GM19240 (cell line): ENCODE results near the gene TDRD9.
A peak's percentile ranks its signal among the peaks of the same experiment; 100 is the strongest.

Source experiments
- DNase-seq: peaks from one replicate; pipeline ENCODE4 v3.0.0; 2011; ENCODE audit warnings: low spot score; ENCODE audit not compliant: insufficient read length

Gene TDRD9

DNA sequence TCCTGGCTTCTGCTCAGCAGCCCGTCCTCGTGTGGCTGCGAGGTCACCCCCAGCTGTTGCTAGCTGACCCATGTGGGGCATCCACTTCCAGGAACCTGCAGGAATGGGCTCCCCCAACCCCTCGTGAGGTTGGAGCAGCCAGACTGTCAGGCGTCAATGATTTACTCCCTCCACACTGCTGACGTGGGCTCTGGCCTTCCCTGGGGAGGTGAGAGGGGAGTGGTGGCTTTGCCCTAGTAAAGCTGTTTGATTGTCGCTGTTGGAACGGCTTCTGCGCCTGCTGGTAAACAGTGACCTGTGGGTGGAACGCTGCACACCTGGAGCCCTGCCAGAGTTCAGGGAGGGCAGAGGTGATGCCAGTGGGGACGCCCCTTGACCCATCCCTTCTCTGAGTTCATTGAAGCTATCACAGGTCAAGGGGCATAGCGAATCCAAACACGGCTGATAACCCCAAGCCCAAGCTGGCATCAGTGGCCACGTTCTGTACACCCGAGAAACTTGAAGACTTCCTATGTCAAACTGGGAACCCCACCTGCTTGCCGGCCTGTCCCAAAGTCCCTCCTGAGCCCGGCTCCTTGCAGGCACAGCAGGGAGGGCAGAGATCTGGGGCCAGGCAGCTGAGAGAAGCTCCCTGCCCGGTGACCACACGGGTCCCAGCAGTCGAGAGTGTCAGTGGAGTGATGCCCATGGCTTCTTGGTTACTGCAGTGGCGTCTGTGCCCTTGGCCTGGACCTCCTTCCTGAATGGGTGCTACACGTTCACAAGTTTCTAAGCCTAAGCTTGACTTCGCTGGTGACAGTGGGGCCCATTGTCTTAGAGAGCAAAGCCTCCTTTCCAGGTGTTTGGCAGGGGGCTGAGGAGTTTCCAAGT, 160.0 kb downstream of the TDRD9 start:
- DNase-seq, result no peak

- DNase-seq, result no peak
Measured at GRCh38 chr14:104090071-104090748, 162.0 kb downstream of the TDRD9 start.

DNA sequence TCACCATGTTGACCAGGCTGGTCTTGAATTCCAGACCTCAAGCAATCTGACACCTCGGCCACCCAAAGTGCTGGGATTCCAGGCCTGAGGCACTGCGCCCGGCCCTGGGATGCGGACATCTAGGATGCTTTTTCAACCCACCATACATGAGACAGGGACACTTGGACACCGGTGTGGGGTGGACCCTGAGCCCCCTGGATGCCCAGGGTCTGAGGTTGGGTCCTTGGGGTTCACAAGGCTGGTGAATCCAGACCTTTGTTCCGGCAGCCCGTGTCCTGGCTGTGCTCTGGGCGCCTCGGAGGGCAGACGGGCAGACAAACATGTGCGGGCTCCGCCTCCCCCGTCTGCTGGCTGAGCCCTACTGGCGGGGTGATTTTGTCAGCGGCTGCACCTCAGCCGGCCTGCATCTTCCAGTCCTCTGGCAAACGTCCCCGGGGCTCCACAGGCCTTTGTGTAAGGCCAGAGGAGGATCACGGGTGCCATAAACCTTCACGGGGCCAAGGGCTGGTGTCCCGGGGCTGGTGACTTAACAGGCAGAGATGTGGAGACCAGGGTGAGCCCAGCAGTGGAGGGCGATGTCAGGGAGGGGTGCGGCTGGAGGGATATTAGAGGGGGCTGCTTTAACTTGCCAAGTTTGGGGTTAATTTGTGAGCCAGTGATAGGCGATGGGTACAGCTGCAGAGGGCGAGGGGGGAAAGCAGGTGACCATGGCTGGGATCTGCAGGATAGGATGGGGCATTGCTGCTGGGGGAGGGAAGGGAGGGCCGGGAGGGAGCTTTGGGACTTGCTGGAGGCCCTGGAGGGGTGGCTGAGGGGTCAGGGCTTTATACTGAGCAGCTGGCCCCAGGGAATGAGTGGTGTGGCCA, 163.0 kb downstream of the TDRD9 start:
- DNase-seq, result no peak

DNA sequence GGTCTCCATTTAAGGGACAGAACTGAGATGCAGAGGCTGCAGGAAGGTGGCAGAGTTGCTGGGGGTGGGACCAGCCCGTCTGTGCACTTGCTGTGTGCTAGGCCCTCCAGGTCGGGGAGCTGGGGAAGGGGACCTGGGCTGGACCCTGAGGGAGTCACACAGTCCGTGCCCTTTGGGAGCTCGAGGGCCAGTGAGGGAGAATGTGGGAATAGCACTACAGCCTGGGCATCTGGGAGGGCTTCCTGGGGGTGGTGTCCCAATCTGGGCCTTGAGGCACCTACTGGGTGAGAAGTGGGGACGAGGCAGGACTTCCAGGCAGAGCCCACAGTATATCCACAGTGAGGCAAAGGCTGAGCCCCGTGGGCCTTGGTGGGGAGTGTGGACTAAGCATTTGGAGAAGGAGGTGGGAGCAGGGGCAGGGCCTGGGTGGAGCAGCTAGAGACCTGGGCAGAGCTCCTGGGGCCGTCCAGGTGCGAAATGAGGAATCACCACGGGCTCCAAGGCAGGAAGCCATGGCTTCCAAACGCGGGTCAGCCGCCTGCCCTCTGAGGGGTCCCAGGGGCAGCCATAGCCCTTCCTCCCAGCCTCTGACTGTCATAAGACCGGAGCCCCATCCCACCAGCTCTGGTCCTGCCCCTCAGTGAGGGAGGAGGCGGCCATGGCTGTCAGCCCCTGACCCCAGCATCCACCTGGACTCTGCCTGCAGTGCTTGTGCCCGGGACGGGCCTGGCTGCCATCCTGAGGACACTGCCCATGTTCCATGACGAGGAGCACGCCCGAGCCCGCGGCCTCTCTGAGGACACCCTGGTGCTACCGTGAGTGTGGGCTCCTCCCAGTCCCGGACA, 163.9 kb downstream of the TDRD9 start:
- DNase-seq, result no peak

DNA sequence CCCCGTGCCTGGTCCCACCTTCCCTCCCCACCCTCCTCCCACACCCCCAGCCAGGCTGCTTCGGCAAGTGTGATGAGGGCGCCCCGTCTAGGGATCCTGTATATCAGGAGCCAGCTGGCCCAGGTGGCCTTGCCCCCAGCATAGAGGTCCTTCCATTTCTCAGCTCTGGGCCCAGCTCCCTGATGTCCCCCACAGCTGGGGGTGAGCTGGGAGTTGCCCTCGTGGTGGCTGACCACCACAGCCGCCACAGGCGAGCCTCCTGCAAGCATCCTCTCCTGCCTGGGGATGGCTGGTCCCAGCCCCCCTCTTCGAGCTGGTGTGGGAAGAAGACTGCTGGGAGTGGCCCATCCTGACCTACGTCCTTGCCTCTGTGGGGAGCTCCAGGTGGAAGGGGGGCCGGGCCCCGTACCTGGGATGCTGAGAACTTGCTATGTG, 164.7 kb downstream of the TDRD9 start:
- no peak for DNase-seq

- no peak for DNase-seq
Measured at GRCh38 chr14:104093366-104094055, 165.3 kb downstream of the TDRD9 start.

DNA sequence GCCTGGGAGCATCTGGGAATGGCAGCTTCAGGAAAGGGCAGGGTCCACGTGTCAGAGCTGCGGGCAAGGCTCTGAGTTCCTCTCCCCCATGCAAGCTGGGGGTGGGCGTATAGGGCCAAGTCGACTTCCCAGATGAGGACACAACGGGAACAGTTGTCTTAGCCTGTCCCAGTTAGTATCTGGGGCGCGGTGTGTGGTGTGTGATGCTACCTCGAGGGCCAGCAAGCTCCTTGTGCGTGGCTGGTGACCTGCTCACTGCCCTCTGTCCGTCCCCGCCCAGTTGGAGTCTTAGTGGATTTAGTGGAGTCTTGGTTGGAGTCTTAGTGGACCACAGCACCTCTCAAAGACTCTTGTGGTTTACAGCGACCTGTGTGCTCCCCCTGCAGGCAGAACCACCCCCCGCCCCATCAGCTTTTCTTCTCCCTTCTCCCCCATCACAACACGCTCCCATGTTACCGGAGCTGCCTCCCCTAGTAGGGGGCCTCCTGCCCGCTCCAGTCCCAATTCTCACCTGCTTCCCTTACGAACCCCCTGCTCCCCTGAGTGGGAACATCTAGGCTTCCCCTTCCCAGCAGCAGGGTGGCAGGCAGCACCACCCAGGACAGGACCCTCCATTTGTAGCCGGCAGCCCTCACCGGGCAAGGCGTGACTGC, 165.9 kb downstream of the TDRD9 start:
- DNase-seq, result no peak

- peak; percentile 70 for DNase-seq
Measured at GRCh38 chr14:104094709-104095425, 166.6 kb downstream of the TDRD9 start.

DNA sequence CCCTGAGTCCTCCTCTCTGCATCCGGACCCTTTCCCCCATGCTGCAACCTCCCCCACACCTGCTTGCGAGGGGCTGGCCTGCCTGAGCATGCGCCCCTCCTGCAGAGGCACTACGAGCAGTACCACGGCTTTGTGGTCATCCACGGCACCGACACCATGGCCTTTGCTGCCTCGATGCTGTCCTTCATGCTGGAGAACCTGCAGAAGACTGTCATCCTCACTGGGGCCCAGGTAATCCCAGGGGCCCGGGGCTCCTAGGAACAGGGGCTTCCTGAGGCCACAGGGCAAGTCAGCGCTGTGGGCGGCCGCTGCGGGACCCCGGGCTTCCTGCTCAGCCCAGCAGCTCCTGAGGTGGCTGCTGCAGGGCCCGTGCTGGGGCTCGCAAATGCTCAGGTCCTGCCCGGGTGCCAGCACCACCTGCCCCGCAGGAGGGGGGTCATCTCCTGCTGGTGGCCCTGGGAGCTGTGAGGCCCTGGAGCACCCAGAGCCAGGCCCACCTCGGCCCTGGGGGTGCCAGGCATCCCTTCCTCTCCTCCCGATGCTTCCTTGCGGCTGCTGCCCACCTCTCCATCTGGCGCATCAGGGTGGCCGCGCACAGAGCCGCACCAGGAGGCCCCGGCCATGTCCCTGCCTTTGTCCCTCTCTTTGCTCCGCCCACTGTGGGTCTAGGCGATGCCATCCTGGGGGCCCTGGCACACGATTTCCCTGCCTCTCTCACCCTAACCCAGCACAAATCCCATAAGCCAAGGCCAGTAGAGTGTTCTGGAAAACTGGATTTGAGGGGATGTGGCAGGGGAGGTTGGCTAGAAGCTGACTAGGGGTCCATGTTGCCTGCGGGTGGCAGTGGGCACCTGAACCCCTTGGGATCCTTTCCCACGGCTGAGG, 167.4 kb downstream of the TDRD9 start:
- no peak for DNase-seq

GRCh38 chr14:104096318-104096717, 168.1 kb downstream of the TDRD9 start:
- DNase-seq, result no peak

DNA sequence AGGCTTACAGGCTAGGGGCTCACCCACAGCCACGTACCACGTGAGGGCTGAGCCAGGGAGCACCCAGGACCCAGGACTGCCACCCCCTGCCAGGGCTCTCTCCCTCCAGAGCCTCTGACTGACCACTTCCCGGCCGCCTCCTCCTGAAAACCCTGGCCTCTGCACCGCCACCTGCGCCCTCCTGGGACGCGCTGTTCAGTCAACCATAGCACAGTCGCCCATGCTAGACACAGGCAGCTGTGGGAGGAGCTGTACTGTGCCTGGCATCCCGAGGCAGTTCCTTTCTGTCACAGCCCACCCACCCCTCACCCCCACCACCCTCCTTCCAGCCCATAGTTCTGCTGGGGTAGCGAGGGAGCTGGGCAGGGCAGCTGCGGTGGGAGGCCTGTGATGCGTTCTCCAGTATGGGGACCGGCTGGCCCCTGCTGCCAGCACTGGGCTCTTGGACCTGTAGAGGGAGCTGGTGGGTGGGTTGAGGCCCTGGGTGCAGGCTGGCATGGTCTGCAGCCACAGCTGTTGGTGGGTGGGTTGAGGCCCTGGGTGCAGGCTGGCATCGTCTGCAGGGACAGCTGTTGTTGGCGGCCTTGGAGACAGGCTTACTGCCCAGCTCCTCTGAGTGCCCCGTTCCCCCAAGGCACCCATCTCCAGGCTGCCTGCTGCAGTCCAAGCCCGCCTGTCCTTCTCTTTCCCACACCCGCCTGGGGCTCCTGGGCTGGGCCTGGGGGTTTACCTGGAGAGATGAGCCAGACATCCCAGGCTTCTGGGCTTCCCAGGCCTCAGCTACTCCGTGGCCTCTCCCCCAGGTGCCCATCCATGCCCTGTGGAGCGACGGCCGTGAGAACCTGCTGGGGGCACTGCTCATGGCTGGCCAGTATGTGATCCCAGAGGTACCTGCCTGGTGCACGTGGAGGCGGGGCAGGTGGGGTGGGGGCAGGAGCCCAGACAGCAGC, 168.8 kb downstream of the TDRD9 start:
- no peak for DNase-seq

DNA sequence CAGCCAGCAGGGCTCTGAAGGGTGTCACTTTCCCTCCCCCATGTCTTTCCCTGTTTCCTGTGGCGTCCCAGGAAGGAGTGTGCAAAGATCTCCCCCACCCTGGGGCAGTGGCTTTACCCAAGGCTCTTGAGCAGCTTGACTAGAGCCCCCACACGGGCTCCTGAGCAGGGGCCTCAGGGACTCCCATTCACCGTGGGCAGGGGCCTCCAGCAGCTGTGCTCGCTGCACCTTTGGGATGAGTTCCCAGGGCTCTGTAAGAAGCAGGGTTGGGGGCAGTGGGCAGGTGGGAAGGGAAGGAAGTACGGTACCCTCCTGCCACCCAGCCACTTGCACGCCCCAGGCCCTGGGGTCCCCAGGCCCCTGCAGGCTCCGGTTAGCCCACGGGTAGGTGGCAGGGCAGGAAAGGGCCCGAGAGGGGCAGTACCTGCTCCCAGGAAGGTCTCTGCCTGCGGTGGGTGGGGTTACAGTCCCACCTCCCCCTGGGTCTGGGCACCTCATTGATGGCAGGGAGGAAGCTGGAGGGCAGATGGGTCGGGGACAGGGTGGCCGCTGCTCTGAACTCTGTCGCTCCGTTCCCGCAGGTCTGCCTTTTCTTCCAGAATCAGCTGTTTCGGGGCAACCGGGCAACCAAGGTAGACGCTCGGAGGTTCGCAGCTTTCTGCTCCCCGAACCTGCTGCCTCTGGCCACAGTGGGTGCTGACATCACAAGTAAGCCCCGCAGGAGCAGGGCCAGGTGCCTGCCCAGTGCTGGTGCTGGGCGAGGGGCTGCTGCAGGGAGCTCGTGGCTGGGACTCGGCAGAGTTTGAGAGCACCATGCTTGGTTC, 170.2 kb downstream of the TDRD9 start:
- no peak for DNase-seq

DNA sequence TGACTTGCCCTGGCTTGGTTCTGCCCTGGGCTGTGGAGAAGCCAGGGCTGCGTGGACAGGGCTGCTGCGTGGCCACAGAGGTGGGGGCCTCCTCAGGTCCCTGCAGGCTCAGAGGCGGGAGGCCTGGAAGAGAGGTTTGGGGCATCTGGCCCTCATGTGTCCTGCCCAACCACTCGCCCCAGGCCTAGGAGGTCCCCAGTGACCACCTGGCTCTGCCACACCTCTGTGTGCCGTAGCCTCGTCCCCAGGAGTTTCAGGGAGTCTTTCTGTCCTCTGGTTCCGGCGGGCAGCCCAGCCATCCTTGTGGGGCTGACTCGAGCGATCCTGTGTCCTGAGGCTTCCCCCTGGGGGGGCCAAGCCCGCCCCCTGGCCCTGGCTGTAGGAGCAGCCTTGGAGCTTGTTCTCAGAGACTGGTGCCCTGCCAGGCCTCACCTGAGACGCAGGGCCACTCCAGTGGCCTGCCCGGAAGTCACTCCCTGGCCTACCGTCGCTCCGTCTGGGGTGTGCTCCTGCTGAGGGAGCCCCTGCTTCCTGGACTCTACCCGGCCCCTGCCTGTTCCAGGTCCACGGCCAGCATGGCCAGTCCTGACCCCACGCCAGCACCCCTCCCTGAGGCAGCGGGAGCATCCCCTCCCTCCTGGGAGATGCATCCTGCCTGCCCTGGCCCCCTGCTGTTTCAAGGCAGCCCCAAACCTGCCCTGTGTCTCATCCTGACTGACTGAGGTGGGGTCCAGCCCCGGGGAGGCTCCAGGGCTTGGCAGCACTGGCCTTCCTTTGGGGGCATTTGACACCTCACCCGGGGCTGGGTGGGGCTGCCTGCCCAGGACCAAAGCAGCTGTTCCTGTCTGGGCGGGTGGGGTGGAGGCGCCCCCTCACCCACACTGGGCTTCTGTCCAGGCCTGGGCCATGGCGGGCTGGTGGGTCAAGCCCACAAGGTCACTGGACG, 171.1 kb downstream of the TDRD9 start:
- DNase-seq, result no peak

DNA sequence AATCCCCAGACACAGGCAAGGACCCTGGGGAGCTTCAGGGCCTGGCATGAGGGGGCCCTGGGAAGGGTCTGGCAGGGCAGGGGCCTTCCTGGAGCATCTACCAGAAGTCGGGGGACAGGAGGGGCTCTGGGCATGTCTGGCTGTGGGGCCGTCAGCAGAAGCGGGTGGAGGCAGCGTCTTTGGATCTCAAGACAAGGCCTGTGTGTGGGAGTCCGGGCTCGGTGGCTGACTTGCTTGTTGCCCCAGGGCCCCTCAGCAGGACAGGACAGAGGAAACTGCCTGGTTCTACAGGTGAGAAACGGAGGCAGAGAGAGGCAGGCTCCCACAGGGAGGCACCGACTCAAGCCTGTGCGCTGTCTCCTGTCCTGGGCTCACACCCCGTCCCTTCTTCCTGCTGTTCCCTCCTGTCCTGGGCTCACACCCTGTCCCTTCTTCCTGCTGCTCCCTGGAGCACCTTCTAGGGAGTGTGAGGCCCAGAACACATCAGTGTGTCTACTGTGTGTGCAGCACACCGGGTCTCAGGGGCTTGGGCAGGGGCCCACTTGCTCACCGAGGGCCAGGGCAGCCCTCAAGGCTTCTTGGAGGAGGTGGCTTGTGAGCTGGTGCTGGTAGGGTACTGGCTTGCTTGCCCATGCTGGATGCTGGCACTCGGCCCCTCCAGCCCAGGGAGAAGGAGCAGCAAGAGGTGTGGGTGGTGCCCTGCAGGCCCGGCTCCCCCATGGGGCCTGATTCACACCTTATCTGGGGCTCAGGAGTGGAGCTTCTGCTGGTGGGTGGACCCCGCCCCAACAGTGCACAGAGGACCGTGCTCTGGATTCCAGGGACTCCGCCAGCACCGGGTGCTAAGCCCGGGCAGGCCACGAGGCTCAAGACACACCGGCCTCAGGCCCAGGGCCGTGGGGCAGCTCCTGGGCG, 172.2 kb downstream of the TDRD9 start:
- DNase-seq, result no peak
